A549 treated with GW870086 at 1 μM for 4 hours (cell line): ENCODE data around the gene AMPD2. TPM values are rescaled to one million over a fixed set of nuclear protein-coding genes. Genes with fewer than 3 reads are reported as not detected.

Experiments
- total RNA-seq: library from RNA; stranded (reverse); fragments of 200-300 nt; extraction: Qiagen RNA extraction; gene quantifications from 5 replicates; pipeline ENCODE4 v1.2.3, GENCODE V29; 2022; ENCODE audit warnings: low read depth

AMPD2 gene
- total RNA-seq, result 21.8 to 31.1 TPM (median 23.9 TPM) in 5 replicates

DNA sequence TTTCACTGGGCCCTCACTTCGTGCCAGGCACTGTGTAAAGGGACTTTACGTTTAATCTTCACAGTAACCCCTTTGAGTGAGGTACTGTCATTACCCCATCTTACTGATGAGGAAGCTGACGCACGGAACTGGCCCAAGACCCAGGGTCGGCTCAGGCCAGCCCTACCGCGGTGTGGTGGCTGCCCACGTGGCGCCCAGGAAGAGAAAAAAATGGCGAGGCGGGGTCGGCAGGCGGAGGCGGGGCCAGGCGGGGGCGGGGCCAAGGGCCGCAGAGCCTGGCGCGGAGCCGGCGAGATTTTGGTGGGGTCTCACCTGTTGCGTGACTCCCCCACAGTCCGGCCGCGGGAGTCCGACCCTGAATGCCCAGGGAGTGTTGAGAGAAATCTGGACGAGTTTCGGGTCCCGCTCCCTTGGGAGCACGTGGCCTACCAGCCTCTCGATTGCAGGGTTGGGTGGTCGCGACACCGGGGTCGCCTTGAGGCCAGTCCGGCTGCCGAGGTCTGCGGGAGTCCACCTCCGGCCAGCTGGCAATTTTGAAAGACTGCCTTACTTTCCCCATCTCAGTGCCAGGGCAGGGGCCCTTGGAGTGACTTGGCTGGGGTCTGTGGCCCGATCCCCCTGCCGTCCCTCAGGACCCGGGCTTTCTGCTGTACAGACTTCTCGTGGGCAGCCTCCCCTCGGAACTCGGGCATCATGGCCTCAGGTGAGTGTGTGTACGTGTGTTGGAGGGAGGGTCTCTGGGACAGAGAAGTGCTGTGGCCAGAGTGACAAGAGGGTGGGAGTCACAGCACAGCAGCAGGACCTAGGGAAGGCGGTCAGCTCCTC is at the start of gene AMPD2, which contains the start of gene GNAT2:
TSS of gene AMPD2 (plus strand) at position 262 of the 825 bp plus-strand sequence. CDS start 1,339 bp downstream, outside the sequence.
TSS of gene GNAT2 (minus strand) at position 41 of the 825 bp plus-strand sequence. CDS start 6,746 bp downstream, outside the sequence.

GRCh38 chr1:109655615-109656519 is 36.2 kb downstream of the AMPD2 start, which contains the start of gene GSTM4:
TSS of gene GSTM4 (plus strand) at chr1:109656099. CDS start at chr1:109656390, 291 bp downstream.

GRCh38 chr1:109667452-109668122 is 48.0 kb downstream of the AMPD2 start, which contains the start of gene GSTM2:
TSS of gene GSTM2 (plus strand) at chr1:109668057. CDS start at chr1:109668116, 59 bp downstream.

Other genes starting within 250 kb of the AMPD2 start
- gene SORT1, start 221.9 kb upstream of the AMPD2 start, total RNA-seq, result 3.3 to 4.6 TPM (median 4.0 TPM) in 5 replicates
- 107 to 114 TPM (median 110 TPM) in 5 replicates for gene PSMA5, start 193.4 kb upstream of the AMPD2 start, total RNA-seq
- 0.07 to 0.11 TPM (median 0.10 TPM) in 5 replicates for gene SYPL2, start 153.3 kb upstream of the AMPD2 start, total RNA-seq
- gene ATXN7L2, start 135.9 kb upstream of the AMPD2 start, total RNA-seq, result 1.7 to 2.3 TPM (median 2.1 TPM) in 5 replicates
- gene CYB561D1, start 125.7 kb upstream of the AMPD2 start, total RNA-seq, result 4.0 to 5.1 TPM (median 4.4 TPM) in 5 replicates
- gene AMIGO1, start 110.1 kb upstream of the AMPD2 start, total RNA-seq, result 1.1 to 1.4 TPM (median 1.2 TPM) in 5 replicates
- gene GPR61, start 80.0 kb upstream of the AMPD2 start, total RNA-seq, result not detected in 5 replicates
- gene GNAI3, start 71.2 kb upstream of the AMPD2 start, total RNA-seq, result 4.4 to 5.7 TPM (median 5.1 TPM) in 5 replicates
- 0.14 to 0.26 TPM in 2 of 5 replicates, not detected in the others for gene GNAT2, start 221 bp upstream of the AMPD2 start, total RNA-seq
- gene GSTM4, start 36.3 kb downstream of the AMPD2 start, total RNA-seq, result 7.6 to 9.8 TPM (median 8.7 TPM) in 5 replicates
- 3.0 to 4.0 TPM (median 3.5 TPM) in 5 replicates for gene GSTM2, start 48.2 kb downstream of the AMPD2 start, total RNA-seq
- gene GSTM1, start 68.0 kb downstream of the AMPD2 start, total RNA-seq, result not detected in 5 replicates
- gene GSTM5, start 92.4 kb downstream of the AMPD2 start, total RNA-seq, result not detected in 5 replicates
- gene GSTM3, start 121.2 kb downstream of the AMPD2 start, total RNA-seq, result 21.5 to 28.1 TPM (median 24.6 TPM) in 5 replicates
- 0.47 to 1.6 TPM (median 0.85 TPM) in 5 replicates for gene EPS8L3, start 144.1 kb downstream of the AMPD2 start, total RNA-seq